Parathyroid adenoma (tissue), 2 donors: ENCODE data around the gene DDX56.

Experiments used
- H2AFZ ChIP-seq: fragments of 300-600 bp; sonication (generic); one replicate; pipeline ENCODE4 v1.7.0; 2017; ENCODE audit warnings: antibody characterized with exemption, mild to moderate bottlenecking
- H3K27ac ChIP-seq: fragments of 300-600 bp; sonication (generic); one replicate; pipeline ENCODE4 v1.7.0; 2017
- H3K27me3 ChIP-seq: fragments of 300-600 bp; sonication (generic); one replicate; pipeline ENCODE4 v1.7.0; 2017; ENCODE audit warnings: low read length; ENCODE audit not compliant: control insufficient read depth, insufficient read depth
- H3K36me3 ChIP-seq: fragments of 300-600 bp; sonication (generic); one replicate; pipeline ENCODE4 v1.7.0; 2017; ENCODE audit warnings: low read length; ENCODE audit not compliant: control insufficient read depth, insufficient read depth
- H3K4me1 ChIP-seq: fragments of 300-600 bp; sonication (generic); one replicate; pipeline ENCODE4 v1.7.0; 2017; ENCODE audit warnings: control low read depth
- H3K4me2 ChIP-seq: fragments of 300-600 bp; sonication (generic); one replicate; pipeline ENCODE4 v1.7.0; 2017; ENCODE audit warnings: low read length
- H3K4me3 ChIP-seq: fragments of 300-600 bp; sonication (generic); one replicate; pipeline ENCODE4 v1.7.0; 2017; ENCODE audit warnings: low read depth, low read length
- H3K79me2 ChIP-seq: fragments of 300-600 bp; sonication (generic); one replicate; pipeline ENCODE4 v1.7.0; 2017; ENCODE audit warnings: control low read depth
- H3K9ac ChIP-seq: fragments of 300-600 bp; sonication (generic); one replicate; pipeline ENCODE4 v1.7.0; 2017; ENCODE audit warnings: mild to moderate bottlenecking
- H3K9me3 ChIP-seq: fragments of 300-600 bp; sonication (generic); one replicate; pipeline ENCODE4 v1.7.0; 2017; ENCODE audit warnings: low read length; ENCODE audit not compliant: control insufficient read depth
- CTCF ChIP-seq: fragments of 300-600 bp; sonication (generic); IDR thresholded peaks from one replicate; pipeline ENCODE4 v1.7.0; 2017; ENCODE audit warnings: antibody characterized with exemption, mild to moderate bottlenecking
- donor health status: primary hyperparathyroidism.

The DDX56 gene

GRCh38 chr7:44522315-44522714 is 51.4 kb downstream of the DDX56 start:
- Histone ChIP-seq H3K9ac (no peak overlapping the region), H3K27ac (no peak overlapping the region), H3K79me2 (no peaks in the 10 kb centered on the region), H3K27me3 (no peaks in the 10 kb centered on the region), H2AFZ (no peak overlapping the region), H3K4me2 (no peak overlapping the region), H3K36me3 (no peaks in the 10 kb centered on the region), H3K9me3 (no peaks in the 10 kb centered on the region), H3K4me1 (no peaks in the 10 kb centered on the region), H3K4me3 (no peak overlapping the region)
- TF ChIP-seq CTCF = no peak

- no peak overlapping the region for H3K4me2 ChIP-seq
- TF ChIP-seq CTCF = no peak
- no peak overlapping the region for H2AFZ ChIP-seq
- no peak overlapping the region for H3K27ac ChIP-seq
- no peaks in the 10 kb centered on the region for H3K36me3 ChIP-seq
- no peak overlapping the region for H3K4me3 ChIP-seq
- no peaks in the 10 kb centered on the region for H3K4me1 ChIP-seq
- no peaks in the 10 kb centered on the region for H3K9me3 ChIP-seq
- H3K9ac ChIP-seq = no peak overlapping the region
- H3K27me3 ChIP-seq = no peaks in the 10 kb centered on the region
- no peaks in the 10 kb centered on the region for H3K79me2 ChIP-seq
These were observed 52.2 kb downstream of the DDX56 start for GRCh38 chr7:44521347-44522095.

DNA sequence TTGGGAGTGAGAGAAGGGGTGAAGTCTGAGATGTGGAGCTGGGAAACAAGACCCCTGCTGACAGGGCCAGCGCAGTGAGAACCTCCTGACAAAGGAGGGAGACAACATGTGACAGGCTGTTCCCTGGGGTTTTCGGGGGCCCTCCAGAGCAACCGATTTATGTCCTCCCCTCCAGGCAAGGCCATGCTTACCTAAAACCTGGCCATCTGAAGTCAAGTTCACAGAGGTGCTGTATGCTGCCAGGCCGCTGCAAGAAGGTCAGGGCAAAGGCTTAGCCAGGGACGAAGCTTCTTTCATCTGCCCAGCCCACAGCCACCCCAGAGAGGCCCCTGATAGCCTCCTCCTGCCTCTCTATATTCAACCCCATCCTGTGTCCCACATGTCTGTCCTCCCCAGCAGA is 53.1 kb downstream of the DDX56 start:
- H3K36me3 ChIP-seq = no peaks in the 10 kb centered on the region
- TF ChIP-seq CTCF = no peak
- H3K27ac ChIP-seq = no peak overlapping the region
- H3K4me3 ChIP-seq = no peak overlapping the region
- no peaks in the 10 kb centered on the region for H3K4me1 ChIP-seq
- no peaks in the 10 kb centered on the region for H3K9me3 ChIP-seq
- no peaks in the 10 kb centered on the region for H3K79me2 ChIP-seq
- no peak overlapping the region for H2AFZ ChIP-seq
- H3K9ac ChIP-seq = no peak overlapping the region
- no peaks in the 10 kb centered on the region for H3K27me3 ChIP-seq
- H3K4me2 ChIP-seq = no peak overlapping the region

DNA sequence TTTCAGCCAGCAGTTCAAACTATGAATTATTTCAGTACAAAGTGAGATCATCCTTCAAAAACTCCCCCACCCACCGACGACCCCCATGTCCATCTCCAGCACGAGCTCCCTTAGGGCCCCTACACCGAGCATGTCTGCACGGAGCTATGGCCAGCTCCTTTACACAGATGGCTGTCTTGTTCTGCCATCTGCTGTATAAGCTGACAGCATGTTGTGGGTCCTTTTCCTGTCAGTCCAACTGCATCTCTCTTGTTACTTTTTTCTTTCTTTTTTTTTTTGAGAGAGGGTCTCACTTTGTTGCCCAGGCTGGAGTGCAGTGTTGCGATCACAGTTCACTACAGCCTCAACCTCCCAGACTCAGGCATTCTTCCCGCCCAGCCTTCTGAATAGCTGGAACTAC is 54.2 kb downstream of the DDX56 start:
- no peaks in the 10 kb centered on the region for H3K27me3 ChIP-seq
- H3K4me3 ChIP-seq = no peak overlapping the region
- TF ChIP-seq CTCF = no peak
- H3K4me1 ChIP-seq = no peaks in the 10 kb centered on the region
- H3K9me3 ChIP-seq = no peaks in the 10 kb centered on the region
- no peak overlapping the region for H3K27ac ChIP-seq
- H3K36me3 ChIP-seq = no peaks in the 10 kb centered on the region
- no peak overlapping the region for H3K4me2 ChIP-seq
- no peak overlapping the region for H3K9ac ChIP-seq
- H3K79me2 ChIP-seq = no peaks in the 10 kb centered on the region
- no peak overlapping the region for H2AFZ ChIP-seq

- H3K27me3 ChIP-seq = no peaks in the 10 kb centered on the region
- H3K4me1 ChIP-seq = no peaks in the 10 kb centered on the region
- no peaks in the 10 kb centered on the region for H3K36me3 ChIP-seq
- H3K4me3 ChIP-seq = no peak overlapping the region
- H3K79me2 ChIP-seq = no peaks in the 10 kb centered on the region
- H3K9ac ChIP-seq = no peak overlapping the region
- no peaks in the 10 kb centered on the region for H3K9me3 ChIP-seq
- H2AFZ ChIP-seq = no peak overlapping the region
- TF ChIP-seq CTCF = no peak
- no peak overlapping the region for H3K4me2 ChIP-seq
- H3K27ac ChIP-seq = no peak overlapping the region
These were observed 54.9 kb downstream of the DDX56 start for GRCh38 chr7:44518761-44519160.
